ENCODE results near the gene CD6. TPM values are rescaled to one million over a fixed set of nuclear protein-coding genes. Genes with fewer than 3 reads are reported as not detected.

The CD6 gene
- total and polyA plus RNA-seq, 2 of the 8 experiments (the other 6 are each of a cell fraction or from before 2014, with no cell fraction given) = 0.03 TPM; not detected in 1

DNA sequence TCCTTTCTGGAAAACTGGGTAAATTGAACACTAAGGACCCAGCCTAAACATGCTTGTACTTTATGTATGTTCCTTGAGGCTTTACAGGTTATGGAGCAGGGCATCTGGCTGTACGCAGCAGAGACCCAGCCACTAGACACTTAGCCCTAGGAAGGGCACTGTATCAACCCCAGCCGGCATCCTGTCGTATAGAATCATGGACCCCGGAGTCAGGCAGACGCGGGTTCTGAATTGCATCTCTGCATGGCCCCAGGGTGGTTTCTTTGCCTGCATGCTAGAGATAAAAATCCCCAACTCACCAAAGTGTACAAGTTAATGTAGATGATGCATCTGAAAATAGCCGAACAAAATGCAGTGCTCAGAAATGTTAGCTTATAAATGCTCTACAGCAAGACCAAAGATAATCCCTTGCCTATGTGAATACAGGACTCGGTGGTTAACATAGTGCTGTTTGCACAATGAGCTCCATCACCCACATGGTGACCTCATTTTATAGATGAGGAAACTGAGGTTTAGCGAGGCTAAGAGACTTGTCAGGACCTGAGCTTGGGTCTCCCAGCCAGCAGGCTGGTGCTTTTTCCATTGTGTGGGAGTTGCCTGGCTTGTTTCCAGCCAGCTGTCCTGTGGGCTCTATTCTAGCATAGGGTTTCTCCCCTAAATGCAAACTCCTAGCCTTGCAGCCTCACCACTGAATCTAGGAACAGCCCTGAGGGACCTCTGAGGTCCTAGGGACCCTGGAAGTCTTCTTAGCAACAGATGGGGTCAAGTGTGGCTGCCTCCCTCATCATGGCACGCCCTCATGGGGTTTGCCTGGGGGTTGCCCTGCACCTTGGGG, 7.3 kb downstream of the CD6 start (continued):
- TF ChIP-seq TCF12 (IDR thresholded peaks at IDR 0.05; ENCODE audit: low read depth, low read length) (no peak), GABPA (IDR thresholded peaks at IDR 0.05; ENCODE audit: borderline replicate concordance, insufficient read depth, low read length) (no peak), HDAC2 (IDR thresholded peaks at IDR 0.05; ENCODE audit: borderline replicate concordance in 1 of 2, low read depth in 2 of 2, low read length in 2 of 2) (no peak), RXRA (IDR thresholded peaks at IDR 0.05; ENCODE audit: insufficient read depth, low read depth, low read length) (no peak)

Data from H1 (cell line).